GM23338 (cell line): ENCODE results near the gene MAGI1. TPM values are rescaled to one million over a fixed set of nuclear protein-coding genes. Genes with fewer than 3 reads are reported as not detected.

Source experiments
- ATAC-seq: fragments of 200-7000 bp; cut with Tn5 transposase; 3 replicates; pipeline ENCODE4 v1.9.1; 2020
- DNase-seq: peaks from one replicate; pipeline ENCODE4 v3.0.0-alpha.2; 2015; ENCODE audit warnings: low spot score
- H2AFZ ChIP-seq: fragments of 200-600 bp; sonication (generic); 2 replicates; pipeline ENCODE4 v1.8.0; 2016; ENCODE audit warnings: antibody characterized with exemption, mild to moderate bottlenecking, moderate library complexity
- H3F3A ChIP-seq: fragments of 200-600 bp; sonication (generic); replicated peaks from 2 replicates; pipeline ENCODE4 v1.8.0; 2017; ENCODE audit warnings: antibody characterized with exemption, mixed run types, low read depth
- H3K27ac ChIP-seq: fragments of 200-600 bp; sonication (generic); 2 replicates; pipeline ENCODE4 v1.6.1; 2016; ENCODE audit warnings: low read depth
- H3K27me3 ChIP-seq: fragments of 200-600 bp; sonication (generic); 2 replicates; pipeline ENCODE4 v1.8.0; 2016; ENCODE audit warnings: mild to moderate bottlenecking, mixed run types, moderate library complexity; ENCODE audit not compliant: insufficient read depth
- H3K36me3 ChIP-seq: fragments of 200-600 bp; sonication (generic); 2 replicates; pipeline ENCODE4 v1.8.0; 2016; ENCODE audit warnings: mild to moderate bottlenecking; ENCODE audit not compliant: insufficient read depth
- H3K4me1 ChIP-seq: fragments of 200-600 bp; sonication (generic); 2 replicates; pipeline ENCODE4 v1.8.0; 2016; ENCODE audit warnings: mild to moderate bottlenecking, moderate library complexity; ENCODE audit not compliant: insufficient read depth
- H3K4me2 ChIP-seq: fragments of 200-600 bp; sonication (generic); 2 replicates; pipeline ENCODE4 v1.7.1; 2017; ENCODE audit warnings: mixed run types
- H3K4me3 ChIP-seq: fragments of 200-600 bp; sonication (generic); 2 replicates; pipeline ENCODE4 v1.6.1; 2016; ENCODE audit warnings: mixed run types
- H3K79me2 ChIP-seq: fragments of 200-600 bp; sonication (generic); replicated peaks from 2 replicates; pipeline ENCODE4 v1.8.0; 2017; ENCODE audit warnings: mild to moderate bottlenecking; ENCODE audit not compliant: insufficient read depth
- H3K9me2 ChIP-seq: fragments of 200-600 bp; sonication (generic); 2 replicates; pipeline ENCODE4 v1.8.0; 2017; ENCODE audit not compliant: insufficient read depth
- H4K20me1 ChIP-seq: fragments of 200-600 bp; sonication (generic); replicated peaks from 2 replicates; pipeline ENCODE4 v1.8.0; 2017; ENCODE audit warnings: mild to moderate bottlenecking; ENCODE audit not compliant: insufficient read depth
- H3K27ac Mint-ChIP-seq: 2 replicates; pipeline ENCODE4 v1.8.0; 2020; ENCODE audit warnings: inconsistent platforms, mild to moderate bottlenecking, moderate library complexity, mixed read lengths
- H3K27me3 Mint-ChIP-seq: 3 replicates; pipeline ENCODE4 v1.8.0; 2022; ENCODE audit warnings: low read depth, mild to moderate bottlenecking, moderate library complexity, mixed read lengths, inconsistent platforms; ENCODE audit not compliant: insufficient read depth, poor library complexity
- H3K36me3 Mint-ChIP-seq: 3 replicates; pipeline ENCODE4 v1.8.0; 2021; ENCODE audit warnings: low read depth, mild to moderate bottlenecking, inconsistent platforms, moderate library complexity, mixed read lengths
- H3K4me1 Mint-ChIP-seq: 3 replicates; pipeline ENCODE4 v1.8.0; 2020; ENCODE audit warnings: mild to moderate bottlenecking, inconsistent platforms, mixed read lengths
- H3K4me3 Mint-ChIP-seq: 3 replicates; pipeline ENCODE4 v1.8.0; 2021; ENCODE audit warnings: moderate library complexity, mild to moderate bottlenecking, inconsistent platforms, mixed read lengths
- H3K9me3 Mint-ChIP-seq: 3 replicates; pipeline ENCODE4 v1.8.0; 2020; ENCODE audit warnings: moderate library complexity, mild to moderate bottlenecking, inconsistent platforms, mixed read lengths
- CREB1 ChIP-seq: fragments of 250-450 bp; sonication (Bioruptor Pico); IDR thresholded peaks from 2 replicates; pipeline ENCODE4 v1.5.0; 2020; ENCODE audit warnings: low read depth, mild to moderate bottlenecking, moderate library complexity
- CTCF ChIP-seq, 2 experiments: fragments of 200-600 bp in 1 of 2; sonication (generic) in 1 of 2; conservative IDR thresholded peaks; 2 replicates each; pipeline versions ENCODE4 v1.5.1 to v1.6.1; 2016 to 2017; ENCODE audit warnings: antibody characterized with exemption in 2 of 2, low read depth in 2 of 2, mild to moderate bottlenecking in 2 of 2, moderate library complexity in 1 of 2
- ETS1 ChIP-seq: IDR thresholded peaks from 2 replicates; pipeline ENCODE4 v1.6.1; 2016; ENCODE audit warnings: antibody characterized with exemption
- EZH2 ChIP-seq: fragments of 200-600 bp; sonication (generic); IDR thresholded peaks from one replicate; pipeline ENCODE4 v1.8.0; 2017; ENCODE audit warnings: antibody characterized with exemption, mild to moderate bottlenecking, low read depth; ENCODE audit not compliant: unreplicated experiment
- JUNB ChIP-seq: IDR thresholded peaks from one replicate; pipeline ENCODE4 v1.6.1; 2016; ENCODE audit warnings: antibody characterized with exemption; ENCODE audit not compliant: unreplicated experiment
- NANOG ChIP-seq: IDR thresholded peaks from 2 replicates; pipeline ENCODE4 v1.6.1; 2016; ENCODE audit warnings: antibody characterized with exemption, borderline replicate concordance
- POLR2AphosphoS5 ChIP-seq: IDR thresholded peaks from 2 replicates; pipeline ENCODE4 v1.6.1; 2016; ENCODE audit warnings: antibody characterized with exemption, low read depth
- ZNF114 ChIP-seq: fragments of 250-450 bp; sonication (Bioruptor Pico); IDR thresholded peaks from 2 replicates; pipeline ENCODE4 v1.5.0; 2020; ENCODE audit warnings: mild to moderate bottlenecking, moderate library complexity
- ZNF331 ChIP-seq: fragments of 250-450 bp; sonication (Bioruptor Pico); IDR thresholded peaks from 2 replicates; pipeline ENCODE4 v1.5.0; 2020; ENCODE audit warnings: low read depth, mild to moderate bottlenecking, moderate library complexity
- polyA plus RNA-seq: library from polyadenylated mRNA; unstranded; fragments of >200 nt; fragmentation: Nextera tagmentation; extraction: Ambion mirVana; gene quantifications from 2 replicates; pipeline ENCODE4 v1.2.1, GENCODE V29; 2016
- total RNA-seq: library from RNA; depleted of rRNA; stranded (reverse); fragments of >200 nt; shearing (Covaris generic); gene quantifications from 2 replicates; pipeline ENCODE4 v1.2.3, GENCODE V29; 2014
- TF ChIP-seq, protein P1 (sequence below): fragments of 250-450 bp; sonication (Bioruptor Pico); IDR thresholded peaks from 2 replicates; pipeline ENCODE4 v1.5.0; 2020; ENCODE audit warnings: mild to moderate bottlenecking, moderate library complexity

The MAGI1 gene
- total and polyA plus RNA-seq, 2 experiments from 2014 or later, result 27.4 to 71.2 TPM

DNA sequence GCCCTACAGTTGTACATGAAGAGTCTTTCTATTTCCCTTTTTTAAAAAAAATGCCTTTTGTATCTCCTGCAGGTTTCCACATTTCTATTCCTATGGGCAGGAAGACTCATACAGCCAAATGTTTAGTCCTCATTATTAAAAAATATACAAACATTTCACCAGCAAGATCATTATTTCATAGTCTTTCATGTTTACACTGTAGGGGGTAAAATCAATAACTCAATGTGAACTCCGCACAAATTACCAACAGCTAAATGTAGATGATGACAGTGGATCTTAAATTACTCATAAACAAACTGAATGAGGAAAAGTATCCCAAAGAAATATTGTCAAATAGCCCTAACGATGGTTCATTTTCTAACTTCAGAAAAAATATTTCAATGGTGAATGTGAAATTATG is 99.5 kb downstream of the MAGI1 start:
- 0 out of 2 replicates have a peak, but pooled peaks cover 4% of the 10 kb centered on the region for H3K9me2 ChIP-seq
- TF ChIP-seq CREB1 (CRISPR knock-in tag) (no peak), JUNB (no peak), POLR2AphosphoS5 (no peak), CTCF (conservative IDR thresholded peaks at IDR 0.05; ENCODE audit: low read depth in 2 of 2) (no peak), ZNF114 (no peak), EZH2 (no peak), ETS1 (no peak), ZNF331 (no peak), NANOG (no peak)
- TF ChIP-seq, protein P1, sequence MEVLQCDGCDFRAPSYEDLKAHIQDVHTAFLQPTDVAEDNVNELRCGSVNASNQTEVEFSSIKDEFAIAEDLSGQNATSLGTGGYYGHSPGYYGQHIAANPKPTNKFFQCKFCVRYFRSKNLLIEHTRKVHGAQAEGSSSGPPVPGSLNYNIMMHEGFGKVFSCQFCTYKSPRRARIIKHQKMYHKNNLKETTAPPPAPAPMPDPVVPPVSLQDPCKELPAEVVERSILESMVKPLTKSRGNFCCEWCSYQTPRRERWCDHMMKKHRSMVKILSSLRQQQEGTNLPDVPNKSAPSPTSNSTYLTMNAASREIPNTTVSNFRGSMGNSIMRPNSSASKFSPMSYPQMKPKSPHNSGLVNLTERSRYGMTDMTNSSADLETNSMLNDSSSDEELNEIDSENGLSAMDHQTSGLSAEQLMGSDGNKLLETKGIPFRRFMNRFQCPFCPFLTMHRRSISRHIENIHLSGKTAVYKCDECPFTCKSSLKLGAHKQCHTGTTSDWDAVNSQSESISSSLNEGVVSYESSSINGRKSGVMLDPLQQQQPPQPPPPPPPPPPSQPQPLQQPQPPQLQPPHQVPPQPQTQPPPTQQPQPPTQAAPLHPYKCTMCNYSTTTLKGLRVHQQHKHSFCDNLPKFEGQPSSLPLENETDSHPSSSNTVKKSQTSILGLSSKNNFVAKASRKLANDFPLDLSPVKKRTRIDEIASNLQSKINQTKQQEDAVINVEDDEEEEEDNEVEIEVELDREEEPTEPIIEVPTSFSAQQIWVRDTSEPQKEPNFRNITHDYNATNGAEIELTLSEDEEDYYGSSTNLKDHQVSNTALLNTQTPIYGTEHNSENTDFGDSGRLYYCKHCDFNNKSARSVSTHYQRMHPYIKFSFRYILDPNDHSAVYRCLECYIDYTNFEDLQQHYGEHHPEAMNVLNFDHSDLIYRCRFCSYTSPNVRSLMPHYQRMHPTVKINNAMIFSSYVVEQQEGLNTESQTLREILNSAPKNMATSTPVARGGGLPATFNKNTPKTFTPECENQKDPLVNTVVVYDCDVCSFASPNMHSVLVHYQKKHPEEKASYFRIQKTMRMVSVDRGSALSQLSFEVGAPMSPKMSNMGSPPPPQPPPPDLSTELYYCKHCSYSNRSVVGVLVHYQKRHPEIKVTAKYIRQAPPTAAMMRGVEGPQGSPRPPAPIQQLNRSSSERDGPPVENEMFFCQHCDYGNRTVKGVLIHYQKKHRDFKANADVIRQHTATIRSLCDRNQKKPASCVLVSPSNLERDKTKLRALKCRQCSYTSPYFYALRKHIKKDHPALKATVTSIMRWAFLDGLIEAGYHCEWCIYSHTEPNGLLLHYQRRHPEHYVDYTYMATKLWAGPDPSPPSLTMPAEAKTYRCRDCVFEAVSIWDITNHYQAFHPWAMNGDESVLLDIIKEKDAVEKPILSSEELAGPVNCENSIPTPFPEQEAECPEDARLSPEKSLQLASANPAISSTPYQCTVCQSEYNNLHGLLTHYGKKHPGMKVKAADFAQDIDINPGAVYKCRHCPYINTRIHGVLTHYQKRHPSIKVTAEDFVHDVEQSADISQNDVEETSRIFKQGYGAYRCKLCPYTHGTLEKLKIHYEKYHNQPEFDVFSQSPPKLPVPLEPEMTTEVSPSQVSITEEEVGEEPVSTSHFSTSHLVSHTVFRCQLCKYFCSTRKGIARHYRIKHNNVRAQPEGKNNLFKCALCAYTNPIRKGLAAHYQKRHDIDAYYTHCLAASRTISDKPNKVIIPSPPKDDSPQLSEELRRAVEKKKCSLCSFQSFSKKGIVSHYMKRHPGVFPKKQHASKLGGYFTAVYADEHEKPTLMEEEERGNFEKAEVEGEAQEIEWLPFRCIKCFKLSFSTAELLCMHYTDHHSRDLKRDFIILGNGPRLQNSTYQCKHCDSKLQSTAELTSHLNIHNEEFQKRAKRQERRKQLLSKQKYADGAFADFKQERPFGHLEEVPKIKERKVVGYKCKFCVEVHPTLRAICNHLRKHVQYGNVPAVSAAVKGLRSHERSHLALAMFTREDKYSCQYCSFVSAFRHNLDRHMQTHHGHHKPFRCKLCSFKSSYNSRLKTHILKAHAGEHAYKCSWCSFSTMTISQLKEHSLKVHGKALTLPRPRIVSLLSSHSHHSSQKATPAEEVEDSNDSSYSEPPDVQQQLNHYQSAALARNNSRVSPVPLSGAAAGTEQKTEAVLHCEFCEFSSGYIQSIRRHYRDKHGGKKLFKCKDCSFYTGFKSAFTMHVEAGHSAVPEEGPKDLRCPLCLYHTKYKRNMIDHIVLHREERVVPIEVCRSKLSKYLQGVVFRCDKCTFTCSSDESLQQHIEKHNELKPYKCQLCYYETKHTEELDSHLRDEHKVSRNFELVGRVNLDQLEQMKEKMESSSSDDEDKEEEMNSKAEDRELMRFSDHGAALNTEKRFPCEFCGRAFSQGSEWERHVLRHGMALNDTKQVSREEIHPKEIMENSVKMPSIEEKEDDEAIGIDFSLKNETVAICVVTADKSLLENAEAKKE (CRISPR knock-in tag), result no peak
- DNase-seq (no peak), ATAC-seq (no peak)
- no peak overlapping the region for H3K4me3 ChIP-seq
- H3K27ac ChIP-seq, result no peak overlapping the region
- H3K4me1 Mint-ChIP-seq, result peaks cover 34% of the 10 kb centered on the region
- no peaks in the 10 kb centered on the region for H3K36me3 ChIP-seq
- peaks cover 7% of the 10 kb centered on the region for H3K27me3 Mint-ChIP-seq
- H4K20me1 ChIP-seq, result peaks cover 20% of the 10 kb centered on the region
- no peaks in the 10 kb centered on the region for H3K27me3 ChIP-seq
- H3F3A ChIP-seq, result no peaks in the 10 kb centered on the region
- H3K79me2 ChIP-seq, result peaks cover 66% of the 10 kb centered on the region
- H3K27ac Mint-ChIP-seq, result no peak overlapping the region
- H3K4me3 Mint-ChIP-seq, result no peak overlapping the region
- H2AFZ ChIP-seq, result no peak overlapping the region
- no peaks in the 10 kb centered on the region for H3K9me3 Mint-ChIP-seq
- H3K4me2 ChIP-seq, result no peak overlapping the region
- H3K4me1 ChIP-seq, result peaks cover 15% of the 10 kb centered on the region
- peaks cover 3% of the 10 kb centered on the region; the same call in 1 of the 3 replicates for H3K36me3 Mint-ChIP-seq
